Suprapubic skin (tissue), 4 donors: Measurements from ENCODE around the gene GPBP1. TPM values are rescaled to one million over a fixed set of nuclear protein-coding genes. Genes with fewer than 3 reads are reported as not detected.
A peak's percentile ranks its signal among the peaks of the same experiment; 100 is the strongest.

Experiments
- DNase-seq, 2 donors: peaks; one replicate each; pipeline ENCODE4 v3.0.0-alpha.2; 2019; ENCODE audit warnings: low spot score in 2 of 2
- H3K27ac ChIP-seq: fragments of 200-600 bp; sonication (generic); one replicate; pipeline ENCODE4 v1.5.1; 2019
- H3K27me3 ChIP-seq: fragments of 200-600 bp; sonication (generic); one replicate; pipeline ENCODE4 v1.5.1; 2019
- H3K36me3 ChIP-seq: fragments of 200-600 bp; sonication (generic); one replicate; pipeline ENCODE4 v1.5.1; 2019
- H3K4me1 ChIP-seq: fragments of 200-600 bp; sonication (generic); one replicate; pipeline ENCODE4 v1.5.1; 2019
- H3K4me3 ChIP-seq: fragments of 200-600 bp; sonication (generic); one replicate; pipeline ENCODE4 v1.5.1; 2019; ENCODE audit warnings: mild to moderate bottlenecking
- H3K9me3 ChIP-seq: fragments of 200-600 bp; sonication (generic); one replicate; pipeline ENCODE4 v1.5.1; 2019
- CTCF ChIP-seq, 2 donors: fragments of 200-600 bp in 1 of 2; fragments of 450-650 bp in 1 of 2; sonication (generic) in 1 of 2; IDR thresholded peaks; one replicate each; pipeline ENCODE4 v1.5.1; 2016 to 2019; ENCODE audit warnings: antibody characterized with exemption in 2 of 2, mild to moderate bottlenecking in 1 of 2, moderate library complexity in 1 of 2
- EP300 ChIP-seq: sonication (generic); formaldehyde crosslinking; IDR thresholded peaks from one replicate; pipeline ENCODE4 v1.6.1; 2017; ENCODE audit warnings: antibody characterized with exemption
- POLR2A ChIP-seq, 2 donors: fragments of 450-650 bp; IDR thresholded peaks; one replicate each; pipeline ENCODE4 v1.6.1; 2017; ENCODE audit warnings: antibody characterized with exemption in 2 of 2, mild to moderate bottlenecking in 2 of 2, moderate library complexity in 2 of 2
- POLR2AphosphoS5 ChIP-seq, 3 donors: sonication (generic); formaldehyde crosslinking; IDR thresholded peaks; one replicate each; pipeline ENCODE4 v1.6.1; 2017; ENCODE audit warnings: antibody characterized with exemption in 3 of 3
- WGBS: methylation state at CpG from one replicate; pipeline ENCODE4 v1.1.5; 2018; 5-methylcytosine and 5-hydroxymethylcytosine counted together
- total RNA-seq, 4 donors: library from RNA; depleted of rRNA; stranded (reverse); fragments of >200 nt; gene quantifications; one replicate each; pipeline ENCODE4 v1.1.0, GENCODE V29; 2016

Gene GPBP1
- total RNA-seq, 4 donors from 2014 or later: 49.3 to 74.8 (median 62.5) TPM

GRCh38 chr5:57221049-57221568 is 47.2 kb downstream of the GPBP1 start:
- no peaks in the 10 kb centered on the region for H3K9me3 ChIP-seq
- DNase-seq: no peak
- TF ChIP-seq EP300 (no peak), CTCF (IDR thresholded peaks at IDR 0.05) (peak; percentile 79 to 95), POLR2AphosphoS5 (IDR thresholded peaks at IDR 0.05) (no peak), POLR2A (IDR thresholded peaks at IDR 0.05) (no peak)
- H3K36me3 ChIP-seq: peaks cover 14% of the 10 kb centered on the region
- no peaks in the 10 kb centered on the region for H3K4me1 ChIP-seq
- 84% methylated on average over 2 of the region's 2 CpGs for WGBS
- no peaks in the 10 kb centered on the region for H3K27me3 ChIP-seq
- no peak overlapping the region for H3K4me3 ChIP-seq
- H3K27ac ChIP-seq: no peak overlapping the region

GRCh38 chr5:57225553-57225952 is 51.7 kb downstream of the GPBP1 start:
- H3K4me1 ChIP-seq: no peaks in the 10 kb centered on the region
- H3K9me3 ChIP-seq: no peaks in the 10 kb centered on the region
- H3K4me3 ChIP-seq: no peak overlapping the region
- WGBS: 83% methylated on average over 3 of the region's 3 CpGs
- DNase-seq: no peak
- H3K27ac ChIP-seq: no peak overlapping the region
- no peak for TF ChIP-seq EP300
- TF ChIP-seq POLR2A (IDR thresholded peaks at IDR 0.05): no peak
- no peak for TF ChIP-seq POLR2AphosphoS5 (IDR thresholded peaks at IDR 0.05)
- TF ChIP-seq CTCF (IDR thresholded peaks at IDR 0.05): no peak
- no peaks in the 10 kb centered on the region for H3K27me3 ChIP-seq
- H3K36me3 ChIP-seq: peaks cover 3% of the 10 kb centered on the region

DNA sequence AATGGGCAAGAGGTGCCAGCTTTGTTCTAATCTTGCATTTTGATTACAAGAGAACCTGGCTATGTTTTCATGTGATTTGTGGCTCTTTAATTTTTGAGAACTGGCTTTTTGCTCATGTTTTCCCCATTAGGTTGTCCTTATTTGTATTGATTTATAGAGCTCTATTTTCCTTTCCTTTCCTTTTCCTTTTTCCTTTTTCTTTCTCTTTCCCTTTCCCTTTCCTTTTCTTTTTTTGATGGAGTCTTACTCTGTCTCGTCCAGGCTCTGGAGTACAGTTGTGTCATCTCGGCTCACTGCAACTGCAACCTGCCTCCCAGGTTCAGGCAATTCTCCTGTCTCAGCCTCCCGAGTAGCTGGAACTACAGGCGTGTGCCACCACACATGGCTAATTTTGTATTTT is 55.5 kb downstream of the GPBP1 start:
- Histone ChIP-seq H3K27ac (no peak overlapping the region), H3K36me3 (peaks cover 31% of the 10 kb centered on the region), H3K27me3 (no peaks in the 10 kb centered on the region), H3K9me3 (no peaks in the 10 kb centered on the region), H3K4me1 (peaks cover 3% of the 10 kb centered on the region), H3K4me3 (no peak overlapping the region)
- TF ChIP-seq CTCF (IDR thresholded peaks at IDR 0.05) (no peak), POLR2AphosphoS5 (IDR thresholded peaks at IDR 0.05) (no peak), POLR2A (IDR thresholded peaks at IDR 0.05) (no peak), EP300 (no peak)
- no peak for DNase-seq
- 93% methylated on average over 4 of the region's 4 CpGs for WGBS

DNA sequence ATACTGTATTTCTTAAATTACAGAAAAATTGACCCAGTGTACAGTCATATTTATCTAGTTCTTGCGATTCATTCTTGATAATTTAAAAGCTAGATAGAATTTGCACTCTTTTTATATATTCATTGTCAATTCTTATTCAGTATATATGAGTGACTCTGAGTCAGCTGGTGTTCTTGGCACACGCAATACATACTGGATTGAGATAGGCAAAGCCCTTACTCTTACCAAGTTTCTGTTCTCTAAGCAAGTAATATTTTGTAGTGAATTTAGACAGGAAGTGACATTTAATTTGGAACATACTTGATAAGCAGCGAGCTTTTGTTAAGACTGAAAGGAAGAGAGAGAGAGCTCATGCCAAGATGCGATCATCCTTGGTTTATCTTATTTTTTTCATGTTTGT is 57.7 kb downstream of the GPBP1 start:
- Histone ChIP-seq H3K27me3 (no peaks in the 10 kb centered on the region), H3K9me3 (no peaks in the 10 kb centered on the region), H3K36me3 (peaks cover 38% of the 10 kb centered on the region), H3K4me1 (peaks cover 3% of the 10 kb centered on the region), H3K27ac (no peak overlapping the region), H3K4me3 (no peak overlapping the region)
- no peak for DNase-seq
- WGBS: 83% methylated on average over 4 of the region's 4 CpGs
- TF ChIP-seq CTCF (IDR thresholded peaks at IDR 0.05): no peak
- no peak for TF ChIP-seq EP300
- no peak for TF ChIP-seq POLR2AphosphoS5 (IDR thresholded peaks at IDR 0.05)
- TF ChIP-seq POLR2A (IDR thresholded peaks at IDR 0.05): no peak

DNA sequence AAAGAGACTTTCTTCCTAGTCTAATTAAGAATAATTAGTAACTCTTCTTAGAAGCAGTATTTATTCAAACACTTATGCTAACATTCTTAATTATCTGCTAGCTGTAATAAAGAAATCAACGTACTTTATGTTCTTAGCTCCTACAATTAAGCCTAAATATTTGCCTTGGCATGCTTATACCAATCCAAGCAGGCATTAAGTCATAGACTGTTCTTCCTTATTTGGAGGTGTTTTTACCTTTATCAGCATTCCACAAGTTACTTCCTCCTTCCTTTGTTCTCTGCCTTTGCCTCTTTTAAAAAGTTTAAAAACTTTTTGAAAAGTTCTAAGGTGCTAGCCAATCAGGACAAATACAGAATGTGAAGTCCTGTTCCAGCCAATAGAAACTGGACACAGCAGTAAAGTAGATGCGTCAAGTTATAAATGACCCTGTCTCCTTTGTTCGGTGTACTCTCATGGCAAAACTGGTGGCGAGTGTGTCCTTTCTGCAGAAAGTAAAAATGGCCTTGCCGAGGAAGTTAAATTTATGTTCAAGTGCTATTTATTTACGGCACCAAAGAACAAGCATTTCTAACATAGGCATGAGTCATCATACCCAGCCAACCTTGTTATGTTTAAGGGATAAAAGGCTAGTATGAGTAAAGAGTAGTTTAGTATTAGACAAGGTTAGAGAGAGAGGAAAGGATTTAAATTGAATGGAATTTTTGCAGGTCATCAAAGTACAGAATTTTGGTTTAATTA is 58.6 kb downstream of the GPBP1 start:
- H3K27ac ChIP-seq: no peak overlapping the region
- no peaks in the 10 kb centered on the region for H3K9me3 ChIP-seq
- H3K4me3 ChIP-seq: no peak overlapping the region
- H3K4me1 ChIP-seq: peaks cover 3% of the 10 kb centered on the region
- H3K27me3 ChIP-seq: no peaks in the 10 kb centered on the region
- 92% methylated on average over 6 of the region's 6 CpGs for WGBS
- peaks cover 39% of the 10 kb centered on the region for H3K36me3 ChIP-seq
- TF ChIP-seq EP300: no peak
- TF ChIP-seq POLR2A (IDR thresholded peaks at IDR 0.05): no peak
- no peak for TF ChIP-seq CTCF (IDR thresholded peaks at IDR 0.05)
- no peak for TF ChIP-seq POLR2AphosphoS5 (IDR thresholded peaks at IDR 0.05)
- DNase-seq: no peak
